Measurements from ENCODE around the gene EDN2. TPM values are rescaled to one million over a fixed set of nuclear protein-coding genes. Genes with fewer than 3 reads are reported as not detected.

EDN2 gene
- total and polyA plus RNA-seq, 4 donors = 0.10 to 0.13 TPM; not detected in 2

- no peak overlapping the region for H3K4me3 ChIP-seq (ENCODE audit: low read depth in 1 of 3, low read length in 3 of 3)
- WGBS = 75% methylated on average over 17 of the region's 17 CpGs
- peaks cover 9 to 24% (median 19%) of the 10 kb centered on the region in 4 donors for H3K4me1 ChIP-seq (ENCODE audit: control insufficient read depth in 4 of 4, insufficient read depth in 4 of 4, low read length in 3 of 4)
- no peaks in the 10 kb centered on the region for H3K27me3 ChIP-seq (ENCODE audit: control insufficient read depth in 4 of 4, insufficient read depth in 4 of 4, low read length in 3 of 4)
- TF ChIP-seq NR2F2 (IDR thresholded peaks at IDR 0.05) = no peak
- TF ChIP-seq HNF4G (IDR thresholded peaks at IDR 0.05) = no peak
- no peak for TF ChIP-seq SP1 (IDR thresholded peaks at IDR 0.05)
- no peaks in the 10 kb centered on the region for H3K36me3 ChIP-seq (ENCODE audit: control insufficient read depth in 4 of 4, insufficient read depth in 3 of 4, low read depth in 1 of 4, low read length in 3 of 4)
- H3K9ac ChIP-seq (ENCODE audit: low read depth in 1 of 2, low read length in 2 of 2) = no peak overlapping the region
- H3K27ac ChIP-seq (ENCODE audit: low read depth in 1 of 2, low read length in 2 of 2) = no peak overlapping the region
- no peak for DNase-seq (ENCODE audit: low spot score)
- no peaks in the 10 kb centered on the region for H3K9me3 ChIP-seq (ENCODE audit: control insufficient read depth in 4 of 4, low read length in 3 of 4)
Observed at GRCh38 chr1:41474490-41475271, 9.8 kb downstream of the EDN2 start.

DNA sequence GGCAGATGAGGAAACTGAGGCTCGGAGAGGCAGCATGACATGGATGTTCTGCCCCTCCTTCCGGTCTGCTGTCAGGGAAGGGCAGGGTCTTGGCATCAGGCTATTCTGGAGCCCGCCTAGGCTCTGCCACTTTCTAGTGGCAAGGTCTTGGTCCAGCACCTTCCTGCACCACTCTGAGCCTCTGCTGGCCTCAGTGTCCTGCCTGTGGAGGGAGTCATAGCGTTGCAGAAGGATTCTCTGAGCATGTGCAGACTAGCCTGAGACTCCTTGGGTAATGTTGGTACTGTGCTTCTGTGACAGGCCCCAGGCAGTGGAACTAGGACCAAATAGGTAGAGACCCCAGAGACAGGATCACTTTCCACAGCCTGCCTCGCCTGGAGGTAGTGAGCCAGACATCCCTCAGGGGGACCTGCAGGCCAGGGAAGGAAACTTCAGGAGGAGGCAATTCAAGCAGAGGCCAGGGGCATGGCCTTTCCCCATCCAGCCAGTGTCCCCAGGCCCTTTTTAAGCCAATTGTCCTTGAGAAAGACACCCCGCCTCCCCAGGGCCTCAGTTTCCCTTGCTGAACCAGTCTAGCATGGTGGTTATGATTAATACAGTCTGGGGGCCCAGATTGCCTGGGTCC is 10.6 kb downstream of the EDN2 start:
- no peak for DNase-seq (ENCODE audit: low spot score)
- Histone ChIP-seq H3K36me3 (ENCODE audit: control insufficient read depth in 4 of 4, insufficient read depth in 3 of 4, low read depth in 1 of 4, low read length in 3 of 4) (no peaks in the 10 kb centered on the region), H3K9ac (ENCODE audit: low read depth in 1 of 2, low read length in 2 of 2) (no peak overlapping the region), H3K27ac (ENCODE audit: low read depth in 1 of 2, low read length in 2 of 2) (no peak overlapping the region), H3K4me3 (ENCODE audit: low read depth in 1 of 3, low read length in 3 of 3) (no peak overlapping the region), H3K9me3 (ENCODE audit: control insufficient read depth in 4 of 4, low read length in 3 of 4) (no peaks in the 10 kb centered on the region), H3K4me1 (ENCODE audit: control insufficient read depth in 4 of 4, insufficient read depth in 4 of 4, low read length in 3 of 4) (peaks cover 7 to 16% (median 11%) of the 10 kb centered on the region in 4 donors), H3K27me3 (ENCODE audit: control insufficient read depth in 4 of 4, insufficient read depth in 4 of 4, low read length in 3 of 4) (no peaks in the 10 kb centered on the region)
- 95% methylated on average over 6 of the region's 6 CpGs for WGBS
- TF ChIP-seq, protein P1, sequence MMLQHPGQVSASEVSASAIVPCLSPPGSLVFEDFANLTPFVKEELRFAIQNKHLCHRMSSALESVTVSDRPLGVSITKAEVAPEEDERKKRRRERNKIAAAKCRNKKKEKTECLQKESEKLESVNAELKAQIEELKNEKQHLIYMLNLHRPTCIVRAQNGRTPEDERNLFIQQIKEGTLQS (IDR thresholded peaks at IDR 0.05) = no peak
- TF ChIP-seq, protein P2, sequence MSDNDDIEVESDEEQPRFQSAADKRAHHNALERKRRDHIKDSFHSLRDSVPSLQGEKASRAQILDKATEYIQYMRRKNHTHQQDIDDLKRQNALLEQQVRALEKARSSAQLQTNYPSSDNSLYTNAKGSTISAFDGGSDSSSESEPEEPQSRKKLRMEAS (IDR thresholded peaks at IDR 0.05) = no peak
- TF ChIP-seq FOXA1 (IDR thresholded peaks at IDR 0.05) (no peak), HNF4G (IDR thresholded peaks at IDR 0.05) (no peak), HNF4A (conservative IDR thresholded peaks at IDR 0.05) (no peak), JUND (IDR thresholded peaks at IDR 0.05) (no peak), NR2F2 (IDR thresholded peaks at IDR 0.05) (no peak), GABPA (IDR thresholded peaks at IDR 0.05 in 1 of 2, conservative IDR thresholded peaks at IDR 0.05 in 1 of 2) (no peak), RXRA (IDR thresholded peaks at IDR 0.05) (no peak), RAD21 (IDR thresholded peaks at IDR 0.05) (no peak), YY1 (IDR thresholded peaks at IDR 0.05) (no peak), TAF1 (conservative IDR thresholded peaks at IDR 0.05) (no peak), EGR1 (IDR thresholded peaks at IDR 0.05; ENCODE audit: low read depth in 2 of 2) (no peak), FOXA2 (IDR thresholded peaks at IDR 0.05) (no peak), ZBTB33 (IDR thresholded peaks at IDR 0.05) (no peak), SP1 (IDR thresholded peaks at IDR 0.05) (no peak)
- TF ChIP-seq, protein P3, sequence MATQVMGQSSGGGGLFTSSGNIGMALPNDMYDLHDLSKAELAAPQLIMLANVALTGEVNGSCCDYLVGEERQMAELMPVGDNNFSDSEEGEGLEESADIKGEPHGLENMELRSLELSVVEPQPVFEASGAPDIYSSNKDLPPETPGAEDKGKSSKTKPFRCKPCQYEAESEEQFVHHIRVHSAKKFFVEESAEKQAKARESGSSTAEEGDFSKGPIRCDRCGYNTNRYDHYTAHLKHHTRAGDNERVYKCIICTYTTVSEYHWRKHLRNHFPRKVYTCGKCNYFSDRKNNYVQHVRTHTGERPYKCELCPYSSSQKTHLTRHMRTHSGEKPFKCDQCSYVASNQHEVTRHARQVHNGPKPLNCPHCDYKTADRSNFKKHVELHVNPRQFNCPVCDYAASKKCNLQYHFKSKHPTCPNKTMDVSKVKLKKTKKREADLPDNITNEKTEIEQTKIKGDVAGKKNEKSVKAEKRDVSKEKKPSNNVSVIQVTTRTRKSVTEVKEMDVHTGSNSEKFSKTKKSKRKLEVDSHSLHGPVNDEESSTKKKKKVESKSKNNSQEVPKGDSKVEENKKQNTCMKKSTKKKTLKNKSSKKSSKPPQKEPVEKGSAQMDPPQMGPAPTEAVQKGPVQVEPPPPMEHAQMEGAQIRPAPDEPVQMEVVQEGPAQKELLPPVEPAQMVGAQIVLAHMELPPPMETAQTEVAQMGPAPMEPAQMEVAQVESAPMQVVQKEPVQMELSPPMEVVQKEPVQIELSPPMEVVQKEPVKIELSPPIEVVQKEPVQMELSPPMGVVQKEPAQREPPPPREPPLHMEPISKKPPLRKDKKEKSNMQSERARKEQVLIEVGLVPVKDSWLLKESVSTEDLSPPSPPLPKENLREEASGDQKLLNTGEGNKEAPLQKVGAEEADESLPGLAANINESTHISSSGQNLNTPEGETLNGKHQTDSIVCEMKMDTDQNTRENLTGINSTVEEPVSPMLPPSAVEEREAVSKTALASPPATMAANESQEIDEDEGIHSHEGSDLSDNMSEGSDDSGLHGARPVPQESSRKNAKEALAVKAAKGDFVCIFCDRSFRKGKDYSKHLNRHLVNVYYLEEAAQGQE (IDR thresholded peaks at IDR 0.05) = no peak
- TF ChIP-seq, protein P4, sequence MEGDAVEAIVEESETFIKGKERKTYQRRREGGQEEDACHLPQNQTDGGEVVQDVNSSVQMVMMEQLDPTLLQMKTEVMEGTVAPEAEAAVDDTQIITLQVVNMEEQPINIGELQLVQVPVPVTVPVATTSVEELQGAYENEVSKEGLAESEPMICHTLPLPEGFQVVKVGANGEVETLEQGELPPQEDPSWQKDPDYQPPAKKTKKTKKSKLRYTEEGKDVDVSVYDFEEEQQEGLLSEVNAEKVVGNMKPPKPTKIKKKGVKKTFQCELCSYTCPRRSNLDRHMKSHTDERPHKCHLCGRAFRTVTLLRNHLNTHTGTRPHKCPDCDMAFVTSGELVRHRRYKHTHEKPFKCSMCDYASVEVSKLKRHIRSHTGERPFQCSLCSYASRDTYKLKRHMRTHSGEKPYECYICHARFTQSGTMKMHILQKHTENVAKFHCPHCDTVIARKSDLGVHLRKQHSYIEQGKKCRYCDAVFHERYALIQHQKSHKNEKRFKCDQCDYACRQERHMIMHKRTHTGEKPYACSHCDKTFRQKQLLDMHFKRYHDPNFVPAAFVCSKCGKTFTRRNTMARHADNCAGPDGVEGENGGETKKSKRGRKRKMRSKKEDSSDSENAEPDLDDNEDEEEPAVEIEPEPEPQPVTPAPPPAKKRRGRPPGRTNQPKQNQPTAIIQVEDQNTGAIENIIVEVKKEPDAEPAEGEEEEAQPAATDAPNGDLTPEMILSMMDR (IDR thresholded peaks at IDR 0.05; ENCODE audit: low read depth, low read length, missing input control) = no peak

Measured in liver (tissue), 9 donors.